Hepatic stellate cell (primary cell): ENCODE results near the gene KRT7.
"Not testable (repeated sequence)": the region's sequence is repeated elsewhere in the genome, so short reads cannot be mapped to it uniquely, and the experiment has no call there.

Experiments
- DNase-seq: peaks from one replicate; pipeline ENCODE4 v3.0.0; 2011; ENCODE audit warnings: low spot score

KRT7 gene

GRCh38 chr12:52229836-52230343, 3.2 kb upstream of the KRT7 start:
- DNase-seq, result no peak

GRCh38 chr12:52230364-52231281, 2.4 kb upstream of the KRT7 start:
- DNase-seq, result peak; percentile 90

- no peak for DNase-seq
Measured at GRCh38 chr12:52231305-52232202, 1.5 kb upstream of the KRT7 start.

GRCh38 chr12:52232203-52232673, 805 bp upstream of the KRT7 start:
- DNase-seq, result no peak

- no peak for DNase-seq
Measured at GRCh38 chr12:52233462-52234207, 592 bp downstream of the KRT7 start.

- no peak for DNase-seq
Measured at GRCh38 chr12:52234223-52234810, 1.3 kb downstream of the KRT7 start.

GRCh38 chr12:52235001-52235764, 2.1 kb downstream of the KRT7 start:
- DNase-seq, result peak; percentile 71

- no peak for DNase-seq
Measured at GRCh38 chr12:52235822-52236361, 2.8 kb downstream of the KRT7 start.

GRCh38 chr12:52236386-52237050, 3.5 kb downstream of the KRT7 start:
- DNase-seq, result no peak

GRCh38 chr12:52238207-52238840, 5.3 kb downstream of the KRT7 start:
- DNase-seq, result no peak

GRCh38 chr12:52238916-52239646, 6.0 kb downstream of the KRT7 start:
- DNase-seq, result no peak

GRCh38 chr12:52239767-52240166, 6.7 kb downstream of the KRT7 start:
- no peak for DNase-seq

GRCh38 chr12:52240247-52240646, 7.2 kb downstream of the KRT7 start:
- not testable (repeated sequence) for DNase-seq

- DNase-seq, result no peak
Measured at GRCh38 chr12:52241205-52241842, 8.3 kb downstream of the KRT7 start.

- DNase-seq, result no peak
Measured at GRCh38 chr12:52242442-52243258, 9.6 kb downstream of the KRT7 start.

- no peak for DNase-seq
Measured at GRCh38 chr12:52243259-52243855, 10.3 kb downstream of the KRT7 start.
